Activated CD8-positive, alpha-beta memory T cell treated with anti-CD3 and anti-CD28 coated beads, Interleukin-2, amount 10 ng/mL, durations not matched to agents 7 days and 5 days (primary cell): Measurements from ENCODE around the gene EPHB1. TPM values are rescaled to one million over a fixed set of nuclear protein-coding genes. Genes with fewer than 3 reads are reported as not detected.

Experiments
- ATAC-seq: fragments of 150-1000 bp; cut with Tn5 transposase; one replicate; pipeline ENCODE4 v1.10.0; 2021; ENCODE audit warnings: moderate library complexity
- CTCF ChIA-PET: fragments of 350-600 bp; sonication (Branson Sonifier 250); formaldehyde crosslinking; loops from one replicate; lab custom pipeline; 2021; ENCODE audit warnings: antibody characterized with exemption; lab: Charles Lee
- DNase-seq: peaks from one replicate; pipeline ENCODE4 v3.0.0-alpha.2; 2020
- H3K27ac Mint-ChIP-seq: one replicate; pipeline ENCODE4 v1.8.0; 2021; ENCODE audit warnings: mild to moderate bottlenecking, mixed read lengths
- H3K27me3 Mint-ChIP-seq: one replicate; pipeline ENCODE4 v1.8.0; 2021; ENCODE audit warnings: mixed read lengths
- H3K36me3 Mint-ChIP-seq: one replicate; pipeline ENCODE4 v1.8.0; 2021; ENCODE audit warnings: mild to moderate bottlenecking, mixed read lengths
- H3K4me1 Mint-ChIP-seq: one replicate; pipeline ENCODE4 v1.8.0; 2021; ENCODE audit warnings: mixed read lengths
- H3K4me3 Mint-ChIP-seq: one replicate; pipeline ENCODE4 v1.8.0; 2021; ENCODE audit warnings: mild to moderate bottlenecking, moderate library complexity, mixed read lengths
- H3K9me3 Mint-ChIP-seq: one replicate; pipeline ENCODE4 v1.8.0; 2022; ENCODE audit warnings: low read depth, mixed read lengths
- total RNA-seq, 2 experiments: library from RNA; stranded (reverse); gene quantifications; one replicate each; pipeline ENCODE4 v1.2.3, GENCODE V29; 2021

EPHB1 gene
- total RNA-seq, 2 experiments from 2014 or later, result 0.35 to 2.2 TPM

DNA sequence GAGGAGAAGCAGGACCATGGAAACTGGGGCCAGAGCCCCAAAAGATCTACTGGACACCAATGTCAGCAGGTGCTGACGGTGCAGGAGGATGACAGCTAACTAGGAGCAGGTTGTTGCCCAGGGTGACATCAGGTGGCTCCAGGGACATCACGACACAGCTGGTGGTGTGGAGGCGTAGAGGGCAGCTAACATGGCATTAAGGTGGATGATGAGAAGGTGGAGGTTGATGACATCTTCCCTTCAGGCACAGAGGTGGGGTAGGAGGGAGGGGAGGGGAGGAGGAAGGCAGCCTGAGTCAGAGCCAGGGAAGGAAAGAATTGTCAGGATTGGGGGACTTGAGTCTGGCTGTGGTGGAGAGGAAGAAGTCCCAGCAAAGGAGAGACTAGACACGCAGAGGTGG lies 1.5 kb upstream of the EPHB1 start:
- Mint-ChIP-seq H3K9me3 (no peaks in the 10 kb centered on the region), H3K4me3 (no peak overlapping the region), H3K27me3 (peaks cover 78% of the 10 kb centered on the region), H3K27ac (no peak overlapping the region), H3K4me1 (peaks cover 19% of the 10 kb centered on the region), H3K36me3 (no peaks in the 10 kb centered on the region)
- DNase-seq (no peak), ATAC-seq (no peak)
- CTCF ChIA-PET, result interaction anchor here (2.0 to 2.1 kb wide), 2 partner anchors 185 to 710 kb away, joined by 8 to 10 read pairs; no protein-coding TSS in a partner anchor

DNA sequence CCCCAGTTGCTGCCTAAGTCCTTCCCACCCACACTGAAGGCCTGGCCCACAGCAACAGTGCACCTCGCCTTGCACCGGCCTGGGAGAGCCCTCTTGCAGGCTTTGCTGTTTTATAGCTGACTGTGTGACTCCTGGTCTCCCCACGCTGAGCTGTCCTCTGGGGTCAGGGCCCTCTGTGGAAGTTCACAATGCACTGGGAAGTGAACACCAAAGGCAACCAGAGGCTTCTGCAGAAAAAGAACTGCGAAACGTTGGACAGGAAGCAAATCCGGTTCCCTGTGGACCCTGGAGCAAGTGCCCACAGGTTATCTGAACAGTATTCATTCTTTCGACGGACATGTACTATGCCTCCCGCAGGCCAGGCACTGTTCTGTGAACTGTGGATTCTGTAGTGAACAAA lies 737 bp upstream of the EPHB1 start:
- Mint-ChIP-seq H3K4me1 (peaks cover 19% of the 10 kb centered on the region), H3K27me3 (peaks cover 80% of the 10 kb centered on the region), H3K4me3 (no peak overlapping the region), H3K36me3 (no peaks in the 10 kb centered on the region), H3K9me3 (no peaks in the 10 kb centered on the region), H3K27ac (no peak overlapping the region)
- CTCF ChIA-PET, result interaction anchor here (0.5 to 2.1 kb wide), 23 partner anchors 8 to 710 kb away, joined by 3 to 16 read pairs (median 3); no protein-coding TSS in a partner anchor
- DNase-seq, result no peak
- ATAC-seq, result no peak

DNA sequence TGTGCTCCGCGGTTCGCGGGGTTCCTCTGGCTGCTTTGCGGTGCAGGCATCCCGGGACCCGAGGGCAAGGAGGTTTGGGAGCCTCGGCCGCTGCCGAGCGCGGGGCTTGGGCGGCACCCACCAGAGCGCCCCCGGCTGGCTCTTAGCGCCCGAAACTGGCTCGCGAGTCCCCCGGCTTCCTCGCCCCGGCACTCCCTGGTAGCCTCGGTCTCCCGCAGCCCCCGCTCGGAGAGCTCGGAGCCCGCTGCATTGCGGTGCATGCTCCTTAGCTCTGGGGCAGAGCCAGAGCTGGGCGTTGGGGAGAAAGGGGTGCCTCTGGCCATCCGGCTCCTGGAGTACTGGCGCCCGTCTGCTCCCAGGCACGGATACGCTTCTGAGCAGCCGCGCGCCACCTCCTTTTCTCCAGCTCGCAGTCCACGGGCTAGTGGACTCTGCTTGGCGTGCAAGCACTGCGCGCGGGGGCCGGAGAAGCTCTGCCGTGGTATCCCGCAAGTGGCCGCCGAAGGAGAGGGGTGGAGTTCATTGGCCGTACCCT lies 753 bp downstream of the EPHB1 start:
- peak; percentile 6 for ATAC-seq
- Mint-ChIP-seq H3K4me1 (peaks cover 19% of the 10 kb centered on the region), H3K27ac (no peak overlapping the region), H3K36me3 (no peaks in the 10 kb centered on the region), H3K9me3 (no peaks in the 10 kb centered on the region), H3K4me3 (peak overlapping the region; percentile 76), H3K27me3 (peaks cover 74% of the 10 kb centered on the region)
- DNase-seq, result no peak
- CTCF ChIA-PET, result interaction anchor here (0.6 to 2.0 kb wide), 12 partner anchors 9 to 444 kb away, joined by 3 to 16 read pairs (median 4); no protein-coding TSS in a partner anchor

GRCh38 chr3:134796281-134797056 lies 1.4 kb downstream of the EPHB1 start:
- CTCF ChIA-PET, result interaction anchor here (1.1 to 2.0 kb wide), 3 partner anchors 8 to 344 kb away, joined by 4 to 8 read pairs (median 4); no protein-coding TSS in a partner anchor
- no peaks in the 10 kb centered on the region for H3K36me3 Mint-ChIP-seq
- H3K27me3 Mint-ChIP-seq, result peaks cover 70% of the 10 kb centered on the region
- DNase-seq (peak; percentile 37), ATAC-seq (no peak)
- no peak overlapping the region for H3K27ac Mint-ChIP-seq
- no peak overlapping the region for H3K4me3 Mint-ChIP-seq
- peaks cover 22% of the 10 kb centered on the region for H3K4me1 Mint-ChIP-seq
- no peaks in the 10 kb centered on the region for H3K9me3 Mint-ChIP-seq

DNA sequence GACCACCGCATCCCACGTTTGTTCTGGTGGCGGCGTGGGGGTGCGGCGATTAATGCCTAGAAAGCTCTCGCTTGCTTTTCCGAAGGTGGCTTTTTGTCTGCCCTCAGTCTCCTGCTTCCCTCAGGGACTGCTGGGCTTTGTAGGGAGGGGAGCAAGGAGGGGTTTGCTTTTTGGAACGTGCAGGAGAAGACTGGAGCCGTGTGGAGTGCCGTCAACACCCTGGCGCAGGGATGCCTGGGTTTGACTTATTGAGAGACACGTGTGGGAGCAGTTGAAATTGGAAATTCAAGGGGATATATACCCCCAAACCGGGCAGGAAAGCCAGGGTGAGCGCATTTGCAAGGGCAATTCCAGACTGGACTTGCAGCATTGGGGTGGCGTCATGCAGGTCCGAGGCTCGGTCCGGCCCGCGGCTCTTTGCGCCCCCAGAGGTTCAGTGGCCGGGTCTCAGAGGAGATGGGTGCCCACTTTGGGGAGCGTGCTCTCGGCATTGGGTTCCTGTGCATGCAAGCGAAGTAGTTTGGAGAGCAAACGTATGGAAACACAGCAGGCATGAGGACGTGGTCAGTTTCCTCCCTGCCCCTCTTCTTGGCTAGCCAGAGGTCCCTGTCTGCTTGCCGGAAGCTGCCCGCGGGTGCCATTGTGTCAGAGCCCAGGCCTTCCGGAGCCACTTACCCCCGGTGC lies 2.1 kb downstream of the EPHB1 start:
- peaks cover 29% of the 10 kb centered on the region for H3K4me1 Mint-ChIP-seq
- peak overlapping the region; percentile 30 for H3K4me3 Mint-ChIP-seq
- no peak for DNase-seq
- H3K9me3 Mint-ChIP-seq, result no peaks in the 10 kb centered on the region
- H3K36me3 Mint-ChIP-seq, result no peaks in the 10 kb centered on the region
- CTCF ChIA-PET, result interaction anchor here (1.1 kb wide), 1 partner anchor 10 kb away, joined by 4 read pairs; no protein-coding TSS in a partner anchor
- no peak for ATAC-seq
- H3K27me3 Mint-ChIP-seq, result peaks cover 65% of the 10 kb centered on the region
- H3K27ac Mint-ChIP-seq, result no peak overlapping the region

DNA sequence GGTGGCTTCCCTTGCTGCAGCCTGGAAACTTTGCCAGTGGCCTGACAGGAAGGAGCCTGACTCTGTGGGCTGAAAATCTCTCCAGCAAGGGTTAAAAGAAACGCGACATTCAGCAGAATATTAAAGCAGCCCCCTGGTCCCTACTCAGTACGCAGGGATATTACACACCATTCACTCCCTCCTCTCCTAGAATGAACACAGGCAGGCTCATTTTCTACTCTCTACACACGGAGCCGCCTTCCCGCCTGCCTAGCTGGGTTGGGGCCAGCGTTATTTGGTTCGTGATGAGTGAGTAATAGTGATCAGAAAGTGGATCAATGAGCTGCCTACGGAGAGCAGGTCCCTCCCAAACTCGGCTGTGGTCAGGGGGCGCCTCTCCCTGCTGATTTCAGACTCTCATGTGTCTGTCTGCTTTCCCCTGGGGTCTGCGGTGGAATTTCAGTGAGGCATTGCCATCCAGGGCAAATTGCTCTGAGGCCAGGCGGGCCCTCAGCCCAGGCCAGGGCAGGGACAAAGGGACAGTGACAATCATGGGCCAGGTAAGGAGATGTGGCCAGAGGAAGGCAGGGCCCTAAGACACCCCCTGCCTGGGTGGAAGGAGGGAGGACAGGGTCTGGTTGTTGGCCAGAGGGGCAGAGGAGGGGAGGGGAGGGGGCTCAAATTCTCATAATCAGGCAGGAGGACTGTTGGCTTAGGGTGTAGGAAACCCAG lies 2.8 kb downstream of the EPHB1 start:
- Mint-ChIP-seq H3K4me1 (peaks cover 36% of the 10 kb centered on the region), H3K36me3 (no peaks in the 10 kb centered on the region), H3K27me3 (peaks cover 62% of the 10 kb centered on the region), H3K27ac (no peak overlapping the region), H3K4me3 (no peak overlapping the region), H3K9me3 (no peaks in the 10 kb centered on the region)
- no peak for ATAC-seq
- peak; percentile 33 for DNase-seq
- CTCF ChIA-PET, result no interaction called here

DNA sequence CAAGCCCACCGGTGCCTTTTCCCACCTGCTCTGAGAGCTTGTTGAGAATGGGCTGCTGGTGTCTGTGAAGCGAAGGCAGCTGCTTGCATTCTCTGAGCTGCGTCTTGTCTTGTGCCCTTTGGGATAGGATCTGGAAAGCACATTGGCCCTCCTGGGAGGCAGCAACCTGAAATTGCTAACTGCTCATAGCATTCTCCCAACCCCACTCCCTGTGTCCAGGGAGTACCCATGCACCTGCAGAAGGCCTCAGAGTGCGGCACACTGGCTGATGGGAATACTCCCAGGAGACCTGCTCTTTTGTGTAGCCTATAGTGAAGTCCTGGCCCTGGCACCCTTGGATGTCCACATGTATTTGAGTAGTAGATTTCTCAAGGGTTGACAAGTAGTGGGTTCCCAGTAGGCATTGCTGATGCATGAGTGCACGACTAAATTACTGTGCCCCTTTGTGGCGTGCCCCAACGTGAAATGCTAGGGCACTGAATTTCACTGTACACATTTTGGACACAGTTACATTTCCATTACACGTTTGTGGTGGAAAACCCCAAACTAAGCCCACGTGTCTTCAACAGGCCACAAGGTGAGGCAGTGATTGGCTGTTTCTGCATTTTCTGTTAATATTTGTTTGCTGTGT lies 3.7 kb downstream of the EPHB1 start:
- no peak for DNase-seq
- peaks cover 45% of the 10 kb centered on the region for H3K4me1 Mint-ChIP-seq
- H3K9me3 Mint-ChIP-seq, result no peaks in the 10 kb centered on the region
- no peak overlapping the region for H3K4me3 Mint-ChIP-seq
- peaks cover 55% of the 10 kb centered on the region for H3K27me3 Mint-ChIP-seq
- CTCF ChIA-PET, result no interaction called here
- H3K27ac Mint-ChIP-seq, result no peak overlapping the region
- no peak for ATAC-seq
- H3K36me3 Mint-ChIP-seq, result peaks cover 2% of the 10 kb centered on the region

DNA sequence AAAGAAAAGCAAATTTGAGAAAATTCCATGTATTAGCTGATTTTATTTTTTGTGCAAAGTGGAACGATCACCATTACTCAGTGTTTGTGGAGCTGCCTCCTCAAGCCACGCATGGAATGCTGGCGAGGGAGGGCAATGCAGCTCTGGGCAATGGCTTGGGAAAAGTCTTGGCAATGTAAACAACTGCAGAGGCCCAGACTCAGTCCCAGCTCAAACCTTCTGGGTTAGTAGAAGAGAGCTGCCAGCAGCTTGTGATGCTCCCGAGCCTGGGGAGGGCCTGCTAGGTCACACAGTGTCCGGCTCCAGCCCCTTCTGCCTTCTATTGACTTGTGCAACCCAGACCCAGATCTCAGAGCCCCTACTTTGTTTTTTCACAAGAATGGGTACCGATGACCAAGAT lies 4.3 kb downstream of the EPHB1 start:
- H3K9me3 Mint-ChIP-seq, result peaks cover 2% of the 10 kb centered on the region
- H3K4me1 Mint-ChIP-seq, result peaks cover 46% of the 10 kb centered on the region
- H3K27me3 Mint-ChIP-seq, result peaks cover 53% of the 10 kb centered on the region
- H3K4me3 Mint-ChIP-seq, result no peak overlapping the region
- DNase-seq (no peak), ATAC-seq (no peak)
- no peak overlapping the region for H3K27ac Mint-ChIP-seq
- CTCF ChIA-PET, result no interaction called here
- peaks cover 4% of the 10 kb centered on the region for H3K36me3 Mint-ChIP-seq

- CTCF ChIA-PET, result no interaction called here
- DNase-seq (no peak), ATAC-seq (no peak)
- Mint-ChIP-seq H3K4me3 (no peak overlapping the region), H3K36me3 (peaks cover 8% of the 10 kb centered on the region), H3K4me1 (peaks cover 38% of the 10 kb centered on the region), H3K27ac (no peak overlapping the region), H3K9me3 (peaks cover 4% of the 10 kb centered on the region), H3K27me3 (peaks cover 56% of the 10 kb centered on the region)
Observed at GRCh38 chr3:134801204-134801958, 6.3 kb downstream of the EPHB1 start.

DNA sequence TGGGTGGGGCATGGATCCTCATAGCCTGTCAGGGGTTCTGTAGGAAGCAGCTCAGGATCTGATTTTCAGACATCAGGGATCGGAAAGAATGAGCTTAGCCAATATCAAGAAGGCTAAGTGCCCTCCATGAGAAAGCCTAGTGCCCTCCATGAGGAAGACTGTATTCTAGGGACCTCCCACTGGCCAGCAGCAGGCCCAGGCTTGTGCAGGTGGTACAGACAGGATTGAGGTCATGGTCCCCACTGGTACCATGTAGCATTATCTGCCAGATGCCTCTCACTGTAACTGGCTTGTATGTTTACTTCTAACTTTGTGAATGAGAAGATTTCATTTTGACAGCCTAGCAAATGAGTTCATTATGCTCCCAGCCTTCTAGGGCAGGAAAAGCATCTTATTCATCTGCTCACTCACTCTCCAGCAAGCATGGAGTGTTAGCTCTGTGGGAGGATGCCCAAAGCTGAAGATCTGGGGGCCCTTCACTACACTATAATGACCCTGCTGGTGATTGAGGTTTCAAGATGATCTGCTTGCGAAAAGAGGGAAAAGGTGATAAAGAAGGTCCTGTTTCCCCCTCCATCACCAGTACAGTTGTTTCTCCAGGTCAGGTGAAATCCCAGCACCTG lies 7.5 kb downstream of the EPHB1 start:
- H3K9me3 Mint-ChIP-seq, result peaks cover 4% of the 10 kb centered on the region
- CTCF ChIA-PET, result interaction anchor here (1.5 kb wide), 1 partner anchor 36 kb away, joined by 4 read pairs; no protein-coding TSS in a partner anchor
- peaks cover 32% of the 10 kb centered on the region for H3K4me1 Mint-ChIP-seq
- peaks cover 52% of the 10 kb centered on the region for H3K27me3 Mint-ChIP-seq
- ATAC-seq (peak; percentile 45), DNase-seq (no peak)
- peaks cover 8% of the 10 kb centered on the region for H3K36me3 Mint-ChIP-seq
- H3K4me3 Mint-ChIP-seq, result peak overlapping the region; percentile 32
- peak overlapping the region; percentile 79 for H3K27ac Mint-ChIP-seq

DNA sequence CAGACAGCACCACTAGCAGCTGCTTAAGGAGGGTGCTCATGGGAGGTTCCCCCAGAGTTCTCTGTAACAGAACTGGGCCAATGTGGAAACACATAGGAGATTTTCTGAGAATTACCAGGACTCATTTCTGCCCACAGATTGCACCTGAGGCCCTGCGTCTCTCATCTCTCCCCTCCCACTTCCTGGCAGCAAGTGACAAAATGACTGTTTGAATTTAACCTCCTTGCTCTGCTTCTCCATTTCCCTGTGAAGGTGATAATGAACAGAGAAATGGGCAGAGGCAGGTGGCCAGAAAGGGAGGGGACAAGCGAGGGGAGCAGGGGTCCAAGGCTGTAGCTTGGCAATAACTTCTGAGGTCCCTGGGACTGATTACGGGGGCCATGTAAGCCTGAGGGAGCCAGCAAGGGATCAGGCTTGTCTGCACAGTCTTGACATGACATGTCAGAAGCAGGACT lies 8.0 kb downstream of the EPHB1 start:
- Mint-ChIP-seq H3K4me3 (peak overlapping the region; percentile 32), H3K27ac (peak overlapping the region; percentile 79), H3K4me1 (peaks cover 27% of the 10 kb centered on the region), H3K36me3 (peaks cover 8% of the 10 kb centered on the region), H3K9me3 (peaks cover 4% of the 10 kb centered on the region), H3K27me3 (peaks cover 52% of the 10 kb centered on the region)
- ATAC-seq (peak; percentile 94), DNase-seq (peak; percentile 82)
- CTCF ChIA-PET, result interaction anchor here (0.9 to 1.5 kb wide), 2 partner anchors 35 to 99 kb away, joined by 3 to 4 read pairs; no protein-coding TSS in a partner anchor
